ENCODE data around the gene OPCML. TPM values are rescaled to one million over a fixed set of nuclear protein-coding genes. Genes with fewer than 3 reads are reported as not detected.

OPCML gene
- total RNA-seq, 1 donor from 2014 or later, result 0.12 TPM

DNA sequence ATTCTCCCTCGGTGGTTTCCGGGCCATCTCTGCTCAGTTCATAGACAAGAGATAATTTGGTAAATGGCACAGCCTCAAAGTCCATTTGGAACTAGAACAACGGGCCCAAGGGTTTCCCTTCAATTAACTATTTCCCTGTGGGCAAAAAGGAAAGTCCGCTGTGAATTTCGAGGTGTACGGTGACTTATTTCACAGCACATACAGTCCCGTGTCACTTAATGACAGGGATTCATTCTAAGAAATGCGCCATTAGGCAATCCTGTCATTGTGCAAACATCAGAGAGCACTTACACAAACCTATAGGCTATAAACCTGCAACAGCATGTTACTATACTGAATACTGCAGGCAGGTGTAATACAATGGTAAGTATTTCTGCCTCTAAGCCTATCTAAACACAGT lies 551.6 kb downstream of the OPCML start:
- H3K27me3 ChIP-seq (ENCODE audit: low read depth), result peaks cover 3% of the 10 kb centered on the region
- no peaks in the 10 kb centered on the region for H3K9me3 ChIP-seq
- H3K27ac ChIP-seq, result no peak overlapping the region
- TF ChIP-seq, protein P1, sequence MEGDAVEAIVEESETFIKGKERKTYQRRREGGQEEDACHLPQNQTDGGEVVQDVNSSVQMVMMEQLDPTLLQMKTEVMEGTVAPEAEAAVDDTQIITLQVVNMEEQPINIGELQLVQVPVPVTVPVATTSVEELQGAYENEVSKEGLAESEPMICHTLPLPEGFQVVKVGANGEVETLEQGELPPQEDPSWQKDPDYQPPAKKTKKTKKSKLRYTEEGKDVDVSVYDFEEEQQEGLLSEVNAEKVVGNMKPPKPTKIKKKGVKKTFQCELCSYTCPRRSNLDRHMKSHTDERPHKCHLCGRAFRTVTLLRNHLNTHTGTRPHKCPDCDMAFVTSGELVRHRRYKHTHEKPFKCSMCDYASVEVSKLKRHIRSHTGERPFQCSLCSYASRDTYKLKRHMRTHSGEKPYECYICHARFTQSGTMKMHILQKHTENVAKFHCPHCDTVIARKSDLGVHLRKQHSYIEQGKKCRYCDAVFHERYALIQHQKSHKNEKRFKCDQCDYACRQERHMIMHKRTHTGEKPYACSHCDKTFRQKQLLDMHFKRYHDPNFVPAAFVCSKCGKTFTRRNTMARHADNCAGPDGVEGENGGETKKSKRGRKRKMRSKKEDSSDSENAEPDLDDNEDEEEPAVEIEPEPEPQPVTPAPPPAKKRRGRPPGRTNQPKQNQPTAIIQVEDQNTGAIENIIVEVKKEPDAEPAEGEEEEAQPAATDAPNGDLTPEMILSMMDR (IDR thresholded peaks at IDR 0.05), result no peak
- no peak for ATAC-seq
- intact Hi-C loops (cut with DNase I), result no loop called here
- no peaks in the 10 kb centered on the region for H3K36me3 ChIP-seq
- H3K4me1 ChIP-seq, result no peaks in the 10 kb centered on the region
- no peak overlapping the region for H3K4me3 ChIP-seq
- no peak for DNase-seq

DNA sequence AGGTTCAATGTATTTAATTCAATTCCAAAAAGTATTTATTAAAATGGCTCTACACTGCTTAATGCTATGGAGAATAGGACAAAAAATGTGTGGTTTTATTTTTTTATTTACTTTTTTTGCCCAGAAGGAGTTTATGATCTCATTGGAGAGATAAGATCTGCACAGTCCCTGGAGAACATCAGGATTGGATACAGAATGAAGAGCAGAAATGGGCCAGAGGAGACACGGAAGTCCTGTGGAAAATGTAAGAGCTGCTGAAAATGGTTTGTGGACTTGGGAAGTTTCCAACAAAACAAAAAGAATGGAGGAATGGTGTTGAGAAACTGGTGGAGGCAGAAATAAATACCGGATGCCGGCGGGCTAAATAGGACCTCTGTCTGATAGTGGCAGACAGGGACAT lies 554.6 kb downstream of the OPCML start:
- TF ChIP-seq, protein P1 (IDR thresholded peaks at IDR 0.05), result no peak
- Histone ChIP-seq H3K36me3 (no peaks in the 10 kb centered on the region), H3K4me1 (no peaks in the 10 kb centered on the region), H3K27me3 (ENCODE audit: low read depth) (peaks cover 3% of the 10 kb centered on the region), H3K4me3 (no peak overlapping the region), H3K27ac (no peak overlapping the region), H3K9me3 (no peaks in the 10 kb centered on the region)
- no peak for DNase-seq
- no peak for ATAC-seq
- intact Hi-C loops (cut with DNase I), result no loop called here

DNA sequence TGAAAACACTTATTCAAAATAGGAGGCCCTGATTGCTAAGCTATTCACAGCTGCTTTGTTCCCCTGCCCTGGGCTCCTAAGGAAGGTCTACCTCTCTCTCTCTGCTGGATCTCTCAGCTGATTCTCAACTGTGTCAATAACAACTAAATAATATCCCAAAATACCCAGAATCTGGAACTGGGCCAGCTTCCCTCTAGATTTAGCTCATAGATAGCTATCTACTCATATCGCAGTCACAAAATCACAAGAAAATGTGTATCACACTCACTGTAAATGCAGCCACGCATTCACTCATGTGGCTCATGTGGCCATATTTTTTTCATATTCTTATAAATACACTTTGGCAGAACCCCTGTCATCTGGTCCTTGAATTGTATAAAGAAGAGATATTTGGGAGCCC lies 555.1 kb downstream of the OPCML start:
- TF ChIP-seq, protein P1 (IDR thresholded peaks at IDR 0.05), result no peak
- peaks cover 3% of the 10 kb centered on the region for H3K27me3 ChIP-seq (ENCODE audit: low read depth)
- H3K27ac ChIP-seq, result no peak overlapping the region
- H3K9me3 ChIP-seq, result no peaks in the 10 kb centered on the region
- ATAC-seq (no peak), DNase-seq (no peak)
- no peak overlapping the region for H3K4me3 ChIP-seq
- intact Hi-C loops (cut with DNase I), result no loop called here
- H3K4me1 ChIP-seq, result no peaks in the 10 kb centered on the region
- no peaks in the 10 kb centered on the region for H3K36me3 ChIP-seq

DNA sequence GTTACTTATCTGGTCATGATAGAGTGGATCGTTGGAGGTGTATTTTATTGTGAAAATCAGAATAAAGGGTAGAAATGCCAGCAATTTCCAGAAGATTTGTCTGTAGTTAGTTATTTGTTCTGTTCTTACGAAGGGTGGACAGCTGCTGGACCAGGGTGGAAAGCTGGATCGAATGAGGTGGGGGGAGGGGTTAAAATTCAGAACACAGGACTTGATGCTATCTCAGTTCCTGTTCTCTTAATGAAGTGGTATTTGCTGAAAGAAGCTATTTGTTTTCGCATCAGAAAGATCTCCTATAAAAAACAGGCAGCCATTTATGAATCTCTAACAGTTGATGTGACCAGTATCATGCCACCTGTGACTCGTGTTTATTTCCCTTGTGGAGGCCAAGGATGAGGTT lies 556.2 kb downstream of the OPCML start:
- TF ChIP-seq, protein P1 (IDR thresholded peaks at IDR 0.05), result no peak
- intact Hi-C loops (cut with DNase I), result no loop called here
- H3K9me3 ChIP-seq, result no peaks in the 10 kb centered on the region
- H3K4me1 ChIP-seq, result no peaks in the 10 kb centered on the region
- no peak overlapping the region for H3K27ac ChIP-seq
- no peak overlapping the region for H3K4me3 ChIP-seq
- no peaks in the 10 kb centered on the region for H3K36me3 ChIP-seq
- H3K27me3 ChIP-seq (ENCODE audit: low read depth), result peaks cover 3% of the 10 kb centered on the region
- no peak for ATAC-seq
- DNase-seq, result no peak

DNA sequence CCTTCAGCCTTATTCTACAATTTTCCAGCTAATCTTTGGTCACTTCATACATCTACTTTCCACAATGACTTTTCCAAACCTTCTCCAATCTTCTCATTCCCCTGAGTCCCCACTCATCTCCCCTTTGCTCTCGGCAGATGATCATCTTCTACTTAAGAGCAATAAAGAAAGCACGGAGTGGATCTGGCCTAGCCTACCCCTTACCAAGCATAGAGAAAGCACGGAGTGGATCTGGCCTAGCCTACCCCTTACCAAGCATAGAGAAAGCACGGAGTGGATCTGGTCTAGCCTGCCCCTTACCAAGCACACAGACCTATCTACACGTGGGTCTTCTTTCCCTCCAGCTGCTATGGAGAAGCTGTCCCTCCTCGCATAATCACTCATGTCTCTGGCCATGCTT lies 558.6 kb downstream of the OPCML start:
- H3K9me3 ChIP-seq, result no peaks in the 10 kb centered on the region
- H3K4me3 ChIP-seq, result no peak overlapping the region
- no peak for DNase-seq
- peaks cover 3% of the 10 kb centered on the region for H3K27me3 ChIP-seq (ENCODE audit: low read depth)
- H3K4me1 ChIP-seq, result no peaks in the 10 kb centered on the region
- TF ChIP-seq, protein P1 (IDR thresholded peaks at IDR 0.05), result no peak
- no peaks in the 10 kb centered on the region for H3K36me3 ChIP-seq
- intact Hi-C loops (cut with DNase I), result no loop called here
- no peak overlapping the region for H3K27ac ChIP-seq
- no peak for ATAC-seq

DNA sequence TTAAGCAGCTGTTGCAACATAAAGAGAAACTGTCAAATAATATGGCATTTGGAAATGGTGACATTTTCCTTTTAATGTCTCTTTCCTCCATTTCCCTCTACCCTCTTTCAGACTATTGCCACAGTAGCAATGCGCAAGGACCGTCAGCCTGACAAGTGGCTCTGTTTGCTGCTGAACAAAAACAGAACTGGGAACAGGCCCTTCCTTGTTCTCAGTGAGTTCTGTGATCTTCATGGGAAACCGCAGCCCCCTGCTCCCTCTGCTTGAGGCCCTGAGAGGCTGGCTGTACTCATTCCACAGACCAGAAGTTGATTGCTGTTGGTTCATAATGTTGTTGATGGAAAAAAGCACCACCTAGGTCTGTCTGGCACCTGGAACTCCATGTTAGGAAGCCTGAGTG lies 559.7 kb downstream of the OPCML start:
- ATAC-seq (no peak), DNase-seq (no peak)
- H3K36me3 ChIP-seq, result no peaks in the 10 kb centered on the region
- no peaks in the 10 kb centered on the region for H3K27me3 ChIP-seq (ENCODE audit: low read depth)
- TF ChIP-seq, protein P1 (IDR thresholded peaks at IDR 0.05), result no peak
- intact Hi-C loops (cut with DNase I), result no loop called here
- no peak overlapping the region for H3K4me3 ChIP-seq
- H3K27ac ChIP-seq, result no peak overlapping the region
- H3K4me1 ChIP-seq, result no peaks in the 10 kb centered on the region
- no peaks in the 10 kb centered on the region for H3K9me3 ChIP-seq

All from lower lobe of right lung (tissue), 2 donors.